Stimulated activated CD4-positive, alpha-beta T cell treated with anti-CD3 and anti-CD28 coated beads, TNF-alpha, amount 100 ng/mL, for 24 hours (primary cell): ENCODE data around the gene HMGB1.
A peak's percentile ranks its signal among the peaks of the same experiment; 100 is the strongest.

Experiments used
- DNase-seq, 3 experiments: peaks; one replicate each; pipeline ENCODE4 v3.0.0-alpha.2; 2020; ENCODE audit warnings: low read depth in 3 of 3

The HMGB1 gene

GRCh38 chr13:30431269-30431940 lies 34.3 kb downstream of the HMGB1 start:
- DNase-seq, result no peak

GRCh38 chr13:30429721-30430694 lies 35.7 kb downstream of the HMGB1 start:
- DNase-seq, result peak in 1 of 3 experiments; percentile 36

GRCh38 chr13:30429235-30429634 lies 36.5 kb downstream of the HMGB1 start:
- no peak for DNase-seq

- DNase-seq, result no peak
Observed at GRCh38 chr13:30423891-30424290, 41.8 kb downstream of the HMGB1 start.

GRCh38 chr13:30422054-30422839 lies 43.5 kb downstream of the HMGB1 start, which contains the start of gene UBE2L5:
TSS of gene UBE2L5 (plus strand) at chr13:30422493. CDS start at chr13:30427991, 5,498 bp downstream.
- DNase-seq, result peak; percentile 31 to 69 (median 47)

GRCh38 chr13:30421093-30422053 lies 44.4 kb downstream of the HMGB1 start:
- DNase-seq, result peak in 1 of 3 experiments; percentile 37

- DNase-seq, result no peak
Observed at GRCh38 chr13:30418717-30419459, 46.8 kb downstream of the HMGB1 start.

- DNase-seq, result no peak
Observed at GRCh38 chr13:30418075-30418716, 47.5 kb downstream of the HMGB1 start.

- DNase-seq, result no peak
Observed at GRCh38 chr13:30416471-30416870, 49.3 kb downstream of the HMGB1 start.

- no peak for DNase-seq
Observed at GRCh38 chr13:30415430-30416030, 50.2 kb downstream of the HMGB1 start.

- DNase-seq, result no peak
Observed at GRCh38 chr13:30413842-30414241, 51.9 kb downstream of the HMGB1 start.

GRCh38 chr13:30412346-30412745 lies 53.4 kb downstream of the HMGB1 start:
- no peak for DNase-seq

GRCh38 chr13:30410705-30411125 lies 55.0 kb downstream of the HMGB1 start:
- no peak for DNase-seq

GRCh38 chr13:30409886-30410704 lies 55.6 kb downstream of the HMGB1 start:
- DNase-seq, result no peak

GRCh38 chr13:30408319-30409101 lies 57.2 kb downstream of the HMGB1 start:
- DNase-seq, result peak; percentile 82 to 95 (median 89)

- DNase-seq, result no peak
Observed at GRCh38 chr13:30406779-30407416, 58.8 kb downstream of the HMGB1 start.
